GM12891 (cell line): ENCODE results near the gene DDX24.

ENCODE experiments used
- POLR2A ChIP-seq: IDR thresholded peaks from 2 replicates; pipeline ENCODE4 v1.6.1; 2011; ENCODE audit warnings: low read depth, low read length, control low read depth
- POLR2AphosphoS5 ChIP-seq: IDR thresholded peaks from 2 replicates; pipeline ENCODE4 v1.6.1; 2011; ENCODE audit warnings: low read depth, low read length, control low read depth

DNA sequence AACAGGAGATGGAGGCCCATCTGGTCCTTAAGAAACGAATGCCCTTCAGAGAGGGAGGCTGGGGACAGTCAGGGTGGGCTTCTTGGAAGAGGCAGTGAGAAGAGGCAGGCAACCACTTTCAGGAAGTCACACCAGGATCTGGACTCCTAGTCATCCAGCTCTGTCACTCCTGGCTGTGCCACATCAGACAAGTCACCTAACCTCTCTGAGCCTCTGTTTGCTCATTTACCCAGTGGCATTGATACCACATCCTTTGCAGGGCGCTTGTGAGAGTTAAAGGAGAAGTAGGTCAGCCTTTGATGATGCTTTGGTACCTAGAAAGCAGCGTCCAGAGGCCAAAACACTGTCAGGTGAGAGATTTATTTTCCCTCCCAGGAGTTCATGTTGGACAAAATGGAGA lies 72.8 kb downstream of the DDX24 start:
- TF ChIP-seq POLR2A (no peak), POLR2AphosphoS5 (no peak)
